Epithelial cell of proximal tubule (primary cell): ENCODE measurements around the gene GUCD1. TPM values are rescaled to one million over a fixed set of nuclear protein-coding genes. Genes with fewer than 3 reads are reported as not detected.

ENCODE experiments used
- DNase-seq: peaks from one replicate; pipeline ENCODE4 v3.0.0-alpha.2; 2011; ENCODE audit warnings: low read depth
- H3K4me3 ChIP-seq: 2 replicates; pipeline ENCODE4 v1.5.1; 2011; ENCODE audit warnings: low read depth, mild to moderate bottlenecking, low read length
- total RNA-seq: library from RNA; depleted of rRNA; stranded (reverse); fragments of >200 nt; gene quantifications from 2 replicates; pipeline ENCODE4 v1.2.3, GENCODE V29; 2015
- TF ChIP-seq, protein P1 (sequence below): conservative IDR thresholded peaks from 2 replicates; pipeline ENCODE4 v1.5.1; 2012; ENCODE audit warnings: low read depth, mild to moderate bottlenecking, low read length

The GUCD1 gene
- total RNA-seq, 1 donor from 2014 or later, result 102 TPM

DNA sequence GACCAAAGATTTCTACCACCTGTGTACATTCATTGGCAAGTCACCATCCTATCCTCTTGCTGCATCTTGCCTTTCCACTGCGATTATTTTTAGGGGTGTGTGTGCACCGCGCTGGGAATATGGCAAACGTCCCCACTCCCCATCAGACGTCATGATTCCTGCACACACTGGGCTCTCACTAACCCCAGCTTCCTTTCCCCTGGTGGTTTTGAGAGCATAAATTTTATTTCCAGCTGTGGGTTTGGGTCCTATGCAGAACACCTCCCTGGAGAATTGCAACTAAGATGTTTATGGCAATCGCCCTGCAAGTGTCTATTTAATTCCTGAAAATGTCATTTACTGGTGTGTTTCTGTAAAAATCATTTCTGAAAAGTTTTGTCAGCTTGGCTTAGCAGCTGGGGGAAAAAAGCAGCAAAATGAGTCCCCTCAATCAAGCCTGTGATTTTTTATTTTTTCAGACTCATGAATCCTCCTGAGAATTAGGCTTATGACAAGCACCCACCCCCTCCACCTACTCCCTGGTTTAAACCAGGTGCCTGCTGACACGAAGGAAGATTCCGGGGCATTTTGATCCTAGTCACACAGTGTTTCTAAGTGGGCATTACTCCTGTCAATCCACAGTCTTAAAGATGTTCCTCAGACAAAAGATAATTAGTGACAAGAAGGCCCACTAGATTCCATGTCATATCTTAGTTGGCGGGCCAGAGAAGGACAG is 36.0 kb downstream of the GUCD1 start:
- no peak for DNase-seq
- TF ChIP-seq, protein P1, sequence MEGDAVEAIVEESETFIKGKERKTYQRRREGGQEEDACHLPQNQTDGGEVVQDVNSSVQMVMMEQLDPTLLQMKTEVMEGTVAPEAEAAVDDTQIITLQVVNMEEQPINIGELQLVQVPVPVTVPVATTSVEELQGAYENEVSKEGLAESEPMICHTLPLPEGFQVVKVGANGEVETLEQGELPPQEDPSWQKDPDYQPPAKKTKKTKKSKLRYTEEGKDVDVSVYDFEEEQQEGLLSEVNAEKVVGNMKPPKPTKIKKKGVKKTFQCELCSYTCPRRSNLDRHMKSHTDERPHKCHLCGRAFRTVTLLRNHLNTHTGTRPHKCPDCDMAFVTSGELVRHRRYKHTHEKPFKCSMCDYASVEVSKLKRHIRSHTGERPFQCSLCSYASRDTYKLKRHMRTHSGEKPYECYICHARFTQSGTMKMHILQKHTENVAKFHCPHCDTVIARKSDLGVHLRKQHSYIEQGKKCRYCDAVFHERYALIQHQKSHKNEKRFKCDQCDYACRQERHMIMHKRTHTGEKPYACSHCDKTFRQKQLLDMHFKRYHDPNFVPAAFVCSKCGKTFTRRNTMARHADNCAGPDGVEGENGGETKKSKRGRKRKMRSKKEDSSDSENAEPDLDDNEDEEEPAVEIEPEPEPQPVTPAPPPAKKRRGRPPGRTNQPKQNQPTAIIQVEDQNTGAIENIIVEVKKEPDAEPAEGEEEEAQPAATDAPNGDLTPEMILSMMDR, result no peak

DNA sequence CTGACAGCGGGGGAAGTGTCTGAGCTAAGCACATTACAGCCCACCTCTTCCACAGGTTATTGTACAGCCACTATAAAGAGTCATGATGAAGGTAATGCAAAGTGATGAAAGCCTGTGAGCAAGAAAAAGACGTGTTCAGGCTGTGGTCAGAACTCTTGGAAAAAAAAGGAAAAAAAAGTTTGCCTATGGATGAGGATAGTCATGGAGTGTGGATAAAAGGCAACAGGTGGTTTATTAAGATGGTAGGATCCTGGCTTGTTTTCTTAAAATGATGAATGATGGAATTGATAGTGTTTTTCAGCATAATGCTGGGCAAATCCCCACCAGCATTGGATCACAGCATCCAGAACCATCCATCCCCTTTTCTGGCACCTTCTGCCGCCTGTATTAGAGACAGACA is 36.7 kb downstream of the GUCD1 start:
- H3K4me3 ChIP-seq, result no peak overlapping the region
- TF ChIP-seq, protein P1, result no peak
- no peak for DNase-seq

More for the DNA sequence above, 36.0 kb downstream of the GUCD1 start:
- no peak overlapping the region for H3K4me3 ChIP-seq

DNA sequence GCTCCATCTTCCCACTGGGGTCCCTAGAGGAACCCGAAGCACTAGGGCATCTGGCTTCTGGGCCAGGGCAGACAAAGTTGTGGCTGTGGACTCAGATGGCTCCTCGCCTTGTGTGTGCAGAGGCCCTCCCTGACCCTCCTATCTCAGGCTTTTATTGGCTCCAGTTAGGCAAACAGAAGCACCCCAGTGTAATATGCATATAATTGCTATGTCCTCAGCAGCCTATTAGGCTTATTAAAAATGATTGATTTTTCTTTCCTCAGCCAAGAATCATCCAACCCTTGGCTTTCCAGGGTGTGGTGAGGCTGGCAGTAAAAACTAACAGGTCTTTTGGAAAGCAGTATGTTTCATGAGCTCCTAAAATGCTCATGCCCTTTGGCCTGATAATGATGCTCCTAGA is 37.5 kb downstream of the GUCD1 start:
- TF ChIP-seq, protein P1, result no peak
- DNase-seq, result no peak
- no peak overlapping the region for H3K4me3 ChIP-seq

DNA sequence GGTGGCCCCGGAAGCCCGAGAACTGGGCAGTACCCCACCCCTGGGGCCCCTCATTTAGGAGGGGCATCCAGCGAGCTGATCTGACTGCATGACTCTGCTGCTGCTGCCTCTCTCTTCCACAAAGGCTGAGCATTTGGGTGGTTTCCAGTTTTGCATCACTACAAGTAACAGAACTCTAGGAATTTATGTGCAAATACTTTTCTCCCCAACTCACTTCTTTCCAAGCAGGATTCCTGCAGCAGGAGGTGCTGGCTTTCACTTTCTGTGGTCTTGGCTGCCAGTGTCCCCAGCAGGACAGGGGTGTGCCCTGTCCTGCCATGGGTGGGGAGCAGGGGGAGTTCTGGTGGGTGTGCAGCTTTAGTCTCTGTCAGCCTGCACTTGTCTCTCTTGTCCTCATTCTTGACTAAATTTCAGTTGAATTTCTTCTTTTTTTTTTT is 38.6 kb downstream of the GUCD1 start:
- TF ChIP-seq, protein P1, result peak; percentile 14
- H3K4me3 ChIP-seq, result no peak overlapping the region
- DNase-seq, result peak; percentile 67

DNA sequence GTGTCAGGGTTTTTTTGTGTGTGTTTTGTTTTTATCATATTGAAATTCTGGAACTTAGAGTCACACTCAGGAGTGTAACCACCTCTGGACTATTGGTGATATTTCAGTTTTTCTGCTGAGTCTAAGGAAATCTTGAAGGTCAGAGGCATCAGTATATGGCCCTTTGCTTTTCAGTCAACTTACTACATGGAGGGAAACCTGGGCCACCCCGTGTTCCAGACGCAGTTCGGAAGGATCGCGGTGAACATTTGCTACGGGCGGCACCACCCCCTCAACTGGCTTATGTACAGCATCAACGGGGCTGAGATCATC is 40.0 kb downstream of the GUCD1 start:
- no peak overlapping the region for H3K4me3 ChIP-seq
- DNase-seq, result no peak
- TF ChIP-seq, protein P1, result no peak

DNA sequence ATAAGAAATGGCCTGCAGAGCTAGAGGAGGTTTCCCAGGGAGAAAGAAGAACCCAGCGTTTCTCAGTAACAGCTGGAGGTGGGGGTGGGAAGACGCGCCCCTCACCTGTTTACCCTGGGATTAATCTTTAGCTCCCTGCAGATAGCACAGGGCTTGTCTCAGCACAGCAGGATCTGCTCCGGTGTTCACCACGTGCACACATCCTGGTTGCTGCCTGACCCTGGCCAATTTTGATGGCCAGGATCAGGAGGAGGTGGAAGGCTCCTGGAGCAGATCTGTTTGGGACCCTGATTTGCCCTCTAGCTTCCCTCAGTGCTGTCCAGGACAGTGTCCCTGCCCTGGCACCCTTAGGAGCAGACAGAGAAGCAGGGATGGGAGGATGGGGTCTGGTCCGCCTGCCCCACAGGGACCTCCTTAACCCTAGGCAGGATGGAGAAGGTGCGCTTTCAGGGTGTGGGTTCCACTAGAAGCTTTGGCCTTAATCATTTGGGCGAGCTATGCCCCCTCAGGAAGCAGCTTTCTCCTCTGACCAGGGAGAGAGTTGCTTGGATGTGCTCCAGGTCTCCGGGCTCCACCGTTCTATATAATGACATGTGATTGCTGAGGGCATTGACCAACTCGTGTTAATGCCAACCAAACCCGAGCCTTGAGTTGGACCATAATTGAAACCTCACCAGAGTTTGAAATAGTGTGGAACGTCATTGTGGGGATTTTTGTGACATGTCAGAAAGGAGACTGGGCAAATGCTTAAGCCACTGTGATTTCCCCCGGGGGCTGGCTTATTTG is 40.5 kb downstream of the GUCD1 start:
- TF ChIP-seq, protein P1, result no peak
- no peak for DNase-seq
- no peak overlapping the region for H3K4me3 ChIP-seq
